PFSK-1 (cell line): ENCODE measurements around the gene HMCN2.

Experiments
- POLR2AphosphoS5 ChIP-seq: IDR thresholded peaks from 2 replicates; pipeline ENCODE4 v1.6.1; 2012; ENCODE audit warnings: low read depth, mild to moderate bottlenecking, control low read depth, low read length, moderate library complexity
- REST ChIP-seq, 2 experiments: IDR thresholded peaks; 2 replicates each; pipeline versions ENCODE4 v1.6.1 to v1.8.0; 2011 to 2012; ENCODE audit warnings: low read depth in 2 of 2, low read length in 2 of 2, control low read depth in 1 of 2, inconsistent platforms in 1 of 2, mild to moderate bottlenecking in 1 of 2, moderate library complexity in 1 of 2; ENCODE audit not compliant: insufficient read depth in 1 of 2
- SIN3A ChIP-seq: IDR thresholded peaks from 2 replicates; pipeline ENCODE4 v1.6.1; 2012; ENCODE audit warnings: mild to moderate bottlenecking, low read length, moderate library complexity, borderline replicate concordance; ENCODE audit not compliant: insufficient read depth

DNA sequence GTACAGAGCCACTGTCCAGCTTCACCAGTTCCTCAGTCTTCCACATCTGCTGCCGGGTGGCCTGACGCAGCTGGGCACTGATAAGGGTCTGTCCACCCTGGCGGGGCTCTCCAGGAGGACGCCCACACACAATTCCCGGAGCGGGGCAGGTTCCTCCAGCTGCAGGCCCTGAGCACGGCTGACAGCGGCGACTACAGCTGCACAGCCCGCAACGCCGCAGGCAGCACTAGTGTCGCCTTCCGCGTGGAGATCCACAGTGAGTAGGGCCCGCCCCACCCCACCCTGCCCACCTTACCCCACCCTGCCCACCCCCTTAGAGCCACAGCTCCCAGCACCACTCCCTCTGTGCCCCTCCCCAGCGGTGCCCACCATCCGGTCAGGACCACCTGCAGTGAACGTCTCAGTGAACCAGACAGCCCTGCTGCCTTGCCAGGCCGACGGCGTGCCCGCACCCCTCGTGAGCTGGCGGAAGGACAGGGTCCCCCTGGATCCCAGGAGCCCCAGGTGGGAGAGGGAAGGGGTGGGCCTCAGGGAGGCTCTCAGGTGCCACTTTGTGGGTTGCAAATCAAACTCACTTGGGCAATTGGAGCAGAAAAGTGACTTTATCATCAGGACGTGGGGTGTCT, 130.4 kb downstream of the HMCN2 start:
- TF ChIP-seq REST (IDR thresholded peaks at IDR 0.05; ENCODE audit: insufficient read depth in 1 of 2, low read depth in 2 of 2, low read length in 2 of 2) = no peak
- TF ChIP-seq SIN3A = no peak
- TF ChIP-seq POLR2AphosphoS5 = no peak
